ENCODE measurements around the gene APOBEC3G.

Gene APOBEC3G

DNA sequence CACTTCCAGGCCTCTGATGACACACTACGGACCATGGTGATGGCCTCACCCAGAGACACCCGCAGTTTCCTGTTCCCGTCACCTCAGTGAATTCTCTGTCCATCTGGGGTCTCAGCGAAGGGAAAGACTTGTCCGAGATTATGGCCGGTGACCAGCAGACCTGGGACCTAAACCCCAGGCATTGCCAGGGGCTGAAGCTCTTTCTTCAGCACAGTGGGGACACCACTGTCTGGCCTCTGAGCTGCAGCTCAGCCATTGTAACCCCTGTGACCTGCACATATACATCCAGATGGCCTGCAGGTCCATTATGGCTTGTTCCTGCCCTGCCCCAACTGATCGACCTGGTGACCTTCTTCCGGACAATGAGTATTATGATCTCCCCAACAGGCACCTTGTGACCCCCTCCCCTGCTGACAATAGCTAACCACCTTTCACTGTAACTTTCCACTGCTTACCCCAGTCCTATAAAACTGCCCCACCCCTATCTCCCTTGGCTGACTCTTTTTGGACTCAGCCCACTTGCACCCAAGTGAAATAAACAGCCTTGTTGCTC is 53.2 kb downstream of the APOBEC3G start:
- POLR2A ChIA-PET: no interaction called here
- CTCF ChIA-PET: interaction anchor here (0.7 to 1.1 kb wide), 3 partner anchors 11 to 127 kb away, joined by 3 read pairs; no protein-coding TSS in a partner anchor
- TF ChIP-seq, protein P1, sequence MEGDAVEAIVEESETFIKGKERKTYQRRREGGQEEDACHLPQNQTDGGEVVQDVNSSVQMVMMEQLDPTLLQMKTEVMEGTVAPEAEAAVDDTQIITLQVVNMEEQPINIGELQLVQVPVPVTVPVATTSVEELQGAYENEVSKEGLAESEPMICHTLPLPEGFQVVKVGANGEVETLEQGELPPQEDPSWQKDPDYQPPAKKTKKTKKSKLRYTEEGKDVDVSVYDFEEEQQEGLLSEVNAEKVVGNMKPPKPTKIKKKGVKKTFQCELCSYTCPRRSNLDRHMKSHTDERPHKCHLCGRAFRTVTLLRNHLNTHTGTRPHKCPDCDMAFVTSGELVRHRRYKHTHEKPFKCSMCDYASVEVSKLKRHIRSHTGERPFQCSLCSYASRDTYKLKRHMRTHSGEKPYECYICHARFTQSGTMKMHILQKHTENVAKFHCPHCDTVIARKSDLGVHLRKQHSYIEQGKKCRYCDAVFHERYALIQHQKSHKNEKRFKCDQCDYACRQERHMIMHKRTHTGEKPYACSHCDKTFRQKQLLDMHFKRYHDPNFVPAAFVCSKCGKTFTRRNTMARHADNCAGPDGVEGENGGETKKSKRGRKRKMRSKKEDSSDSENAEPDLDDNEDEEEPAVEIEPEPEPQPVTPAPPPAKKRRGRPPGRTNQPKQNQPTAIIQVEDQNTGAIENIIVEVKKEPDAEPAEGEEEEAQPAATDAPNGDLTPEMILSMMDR (IDR thresholded peaks at IDR 0.05; ENCODE audit: control extremely low read depth, extremely low read depth, low read depth, missing control alignments): no peak
- no peak for DNase-seq (ENCODE audit: extremely low spot score)

DNA sequence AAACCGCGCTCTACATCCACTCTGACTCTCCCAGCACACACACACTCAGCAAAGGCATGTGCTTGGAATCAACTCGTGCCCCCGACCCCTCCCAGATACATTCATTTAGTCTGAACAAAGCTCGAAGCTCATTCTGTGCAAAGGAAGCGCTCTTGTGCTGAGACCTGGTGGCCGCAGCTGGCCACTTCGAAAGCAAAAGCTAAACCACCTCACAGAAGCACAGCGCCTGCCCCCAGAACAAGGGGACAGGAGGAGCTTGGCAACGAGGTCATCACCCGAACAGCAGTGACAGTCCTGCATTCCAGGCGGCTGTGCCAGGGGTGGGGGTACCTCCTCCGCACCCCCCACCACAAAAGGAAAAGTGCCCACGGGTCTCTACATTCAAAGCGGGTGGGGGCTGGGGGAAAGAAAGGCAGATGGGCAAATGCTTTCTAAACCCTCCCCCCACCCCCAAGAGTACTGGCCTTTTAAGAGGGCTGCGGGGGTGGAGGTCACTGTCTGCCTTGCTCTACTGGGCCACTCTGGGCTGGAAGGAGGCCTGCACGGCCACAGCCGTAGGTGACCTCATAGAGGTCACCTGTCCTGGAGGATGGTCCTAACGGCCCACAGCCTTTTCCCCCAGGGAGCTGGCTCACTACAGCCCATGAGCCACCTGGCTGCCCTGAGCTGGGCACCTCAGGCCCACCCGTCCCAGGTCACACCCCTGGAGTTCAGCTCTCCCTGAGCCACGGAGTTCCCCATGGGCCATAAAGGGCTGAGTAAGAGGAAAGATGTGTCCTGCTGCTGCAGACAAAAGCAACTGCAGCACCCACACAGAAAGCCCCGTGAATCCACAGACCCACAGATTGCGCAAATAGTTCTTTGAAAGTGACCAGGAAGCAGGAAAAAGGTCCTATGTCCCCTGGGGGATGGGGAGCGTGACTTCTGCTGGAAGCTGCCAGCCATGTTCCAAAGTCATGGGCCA is 54.1 kb downstream of the APOBEC3G start:
- POLR2A ChIA-PET: no interaction called here
- CTCF ChIA-PET: interaction anchor here (0.7 to 1.1 kb wide), 3 partner anchors 12 to 128 kb away, joined by 3 read pairs; no protein-coding TSS in a partner anchor
- TF ChIP-seq, protein P1 (IDR thresholded peaks at IDR 0.05; ENCODE audit: control extremely low read depth, extremely low read depth, low read depth, missing control alignments): no peak
- no peak for DNase-seq (ENCODE audit: extremely low spot score)

DNA sequence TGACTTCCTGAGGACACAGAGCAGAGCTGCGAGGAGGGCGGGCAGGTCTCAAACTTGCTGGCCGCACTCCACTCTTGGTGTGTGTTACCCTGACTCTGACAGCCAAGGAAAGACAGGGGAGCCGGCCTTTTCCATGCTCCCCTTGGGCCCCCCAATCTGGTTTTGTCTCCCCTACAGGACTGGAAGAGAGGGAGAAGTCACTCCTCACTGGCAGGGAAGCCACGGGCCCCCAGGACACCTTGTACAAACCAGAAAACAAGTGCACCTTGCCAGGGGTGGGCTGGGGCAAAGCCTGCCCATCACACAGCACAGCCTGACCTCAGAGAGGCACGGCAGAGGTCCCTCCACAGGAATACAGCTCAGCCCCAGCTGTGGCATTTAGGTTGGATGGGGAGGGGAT is 55.2 kb downstream of the APOBEC3G start:
- CTCF ChIA-PET: no interaction called here
- TF ChIP-seq, protein P1 (IDR thresholded peaks at IDR 0.05; ENCODE audit: control extremely low read depth, extremely low read depth, low read depth, missing control alignments): no peak
- DNase-seq (ENCODE audit: extremely low spot score): no peak
- POLR2A ChIA-PET: no interaction called here

- no peak for DNase-seq (ENCODE audit: extremely low spot score)
- TF ChIP-seq, protein P1 (IDR thresholded peaks at IDR 0.05; ENCODE audit: control extremely low read depth, extremely low read depth, low read depth, missing control alignments): no peak
- ChIA-PET POLR2A (no interaction called here), CTCF (no interaction called here)
Observed at GRCh38 chr22:39132871-39133524, 55.9 kb downstream of the APOBEC3G start.

DNA sequence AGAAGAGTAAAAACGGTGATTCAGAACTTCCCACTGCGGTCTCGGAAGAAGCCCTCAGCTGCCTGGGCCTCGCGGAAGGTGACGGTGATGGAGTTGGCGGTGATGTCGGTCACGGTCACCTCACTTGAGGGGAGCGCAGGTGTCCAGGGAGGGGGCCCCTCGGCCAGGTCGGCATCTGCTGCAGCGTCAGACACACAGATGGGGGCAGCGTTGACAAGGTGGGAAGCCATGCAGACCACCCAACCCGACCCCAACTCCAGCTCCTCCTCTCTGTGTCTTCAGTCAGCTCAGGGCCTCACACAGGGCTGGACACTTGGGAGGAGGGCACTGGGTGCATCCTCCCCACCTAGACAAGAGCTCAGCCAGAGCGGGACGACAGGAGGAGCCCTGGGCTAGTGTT is 56.8 kb downstream of the APOBEC3G start:
- DNase-seq (ENCODE audit: extremely low spot score): no peak
- TF ChIP-seq, protein P1 (IDR thresholded peaks at IDR 0.05; ENCODE audit: control extremely low read depth, extremely low read depth, low read depth, missing control alignments): no peak
- POLR2A ChIA-PET: interaction anchor here (0.6 kb wide), 1 partner anchor 314 kb away, joined by 3 read pairs; no protein-coding TSS in a partner anchor
- CTCF ChIA-PET: interaction anchor here (0.6 to 2.2 kb wide), 7 partner anchors 9 to 365 kb away, joined by 3 to 5 read pairs (median 3); no protein-coding TSS in a partner anchor

Measured in GM10248 (cell line).